GM18951 (cell line): ENCODE results near the gene ARMC5.

Experiments used
- POLR2A ChIP-seq: IDR thresholded peaks from 4 replicates; pipeline ENCODE4 v1.6.1; 2011; ENCODE audit warnings: mild to moderate bottlenecking; ENCODE audit not compliant: insufficient read length, insufficient read depth; ENCODE audit errors: extremely low read depth
- in situ Hi-C: fragments of 300-500 bp; cut with MboI; formaldehyde crosslinking; loops from one replicate; pipeline ENCODE4 v1.12.0; 2022; ENCODE audit warnings: low sequenced_read_pairs, mixed read lengths, inconsistent platforms; ENCODE audit not compliant: unreplicated experiment

Gene ARMC5

GRCh38 chr16:31439519-31439918 is 19.8 kb upstream of the ARMC5 start:
- in situ Hi-C loops, result loop anchor here (25.0 kb wide), 1 partner anchor 452 kb away; the partner anchor contains the start of gene HSD3B7
- no peak for TF ChIP-seq POLR2A

GRCh38 chr16:31440516-31441184 is 18.7 kb upstream of the ARMC5 start:
- TF ChIP-seq POLR2A, result no peak
- in situ Hi-C loops, result loop anchor here (25.0 kb wide), 1 partner anchor 453 kb away; the partner anchor contains the start of gene HSD3B7

- no peak for TF ChIP-seq POLR2A
These were observed 17.3 kb upstream of the ARMC5 start for GRCh38 chr16:31441956-31442355.

GRCh38 chr16:31445931-31446330 is 13.4 kb upstream of the ARMC5 start:
- in situ Hi-C loops, result loop anchor here (25.0 kb wide), 1 partner anchor 459 kb away; the partner anchor contains the start of gene HSD3B7

More at GRCh38 chr16:31441956-31442355, 17.3 kb upstream of the ARMC5 start:
- in situ Hi-C loops, result loop anchor here (25.0 kb wide), 1 partner anchor 455 kb away; the partner anchor contains the start of gene HSD3B7

- in situ Hi-C loops, result loop anchor here (25.0 kb wide), 1 partner anchor 411 kb away; the partner anchor contains the start of gene ZNF267
These were observed 8.1 kb upstream of the ARMC5 start for GRCh38 chr16:31451201-31451600.

GRCh38 chr16:31451681-31452351 is 7.5 kb upstream of the ARMC5 start:
- TF ChIP-seq POLR2A, result peak; percentile 14
- in situ Hi-C loops, result loop anchor here (25.0 kb wide), 1 partner anchor 410 kb away; the partner anchor contains the start of gene ZNF267

More at GRCh38 chr16:31451201-31451600, 8.1 kb upstream of the ARMC5 start:
- no peak for TF ChIP-seq POLR2A

- in situ Hi-C loops, result loop anchor here (25.0 kb wide), 1 partner anchor 410 kb away; the partner anchor contains the start of gene ZNF267
These were observed 6.6 kb upstream of the ARMC5 start for GRCh38 chr16:31452631-31453106.

GRCh38 chr16:31453255-31454204 is 5.8 kb upstream of the ARMC5 start:
- in situ Hi-C loops, result loop anchor here (25.0 kb wide), 1 partner anchor 409 kb away; the partner anchor contains the start of gene ZNF267
- TF ChIP-seq POLR2A, result no peak

More at GRCh38 chr16:31452631-31453106, 6.6 kb upstream of the ARMC5 start:
- no peak for TF ChIP-seq POLR2A

GRCh38 chr16:31455601-31456314 is 3.5 kb upstream of the ARMC5 start:
- in situ Hi-C loops, result loop anchor here (25.0 kb wide), 1 partner anchor 407 kb away; the partner anchor contains the start of gene ZNF267
- TF ChIP-seq POLR2A, result no peak

- no peak for TF ChIP-seq POLR2A
- in situ Hi-C loops, result loop anchor here (25.0 kb wide), 1 partner anchor 405 kb away; the partner anchor contains the start of gene ZNF267
These were observed 2.3 kb upstream of the ARMC5 start for GRCh38 chr16:31456988-31457360.

- peak; percentile 33 for TF ChIP-seq POLR2A
- in situ Hi-C loops, result loop anchor here (25.0 kb wide), 1 partner anchor 404 kb away; the partner anchor contains the start of gene ZNF267
These were observed 1.0 kb upstream of the ARMC5 start for GRCh38 chr16:31458073-31458843.
